ENCODE measurements around the gene DMWD.

The DMWD gene

GRCh38 chr19:45785781-45786532, 6.7 kb downstream of the DMWD start:
- DNase-seq (ENCODE audit: low read depth) = no peak

GRCh38 chr19:45785097-45785496, 7.5 kb downstream of the DMWD start:
- no peak for DNase-seq (ENCODE audit: low read depth)

- no peak for DNase-seq (ENCODE audit: low read depth)
Measured at GRCh38 chr19:45784096-45784495, 8.5 kb downstream of the DMWD start.

- DNase-seq (ENCODE audit: low read depth) = no peak
Measured at GRCh38 chr19:45782820-45783785, 9.5 kb downstream of the DMWD start.

- no peak for DNase-seq (ENCODE audit: low read depth)
Measured at GRCh38 chr19:45782162-45782691, 10.4 kb downstream of the DMWD start, which contains the start of gene DMPK. Gene DMPK (minus strand): TSS chr19:45782490. CDS start chr19:45782352, 138 bp downstream.

- no peak for DNase-seq (ENCODE audit: low read depth)
Measured at GRCh38 chr19:45781214-45782161, 11.2 kb downstream of the DMWD start.

- no peak for DNase-seq (ENCODE audit: low read depth)
Measured at GRCh38 chr19:45780448-45781213, 12.0 kb downstream of the DMWD start.

- DNase-seq (ENCODE audit: low read depth) = no peak
Measured at GRCh38 chr19:45780146-45780447, 12.5 kb downstream of the DMWD start.

- peak; percentile 74 for DNase-seq (ENCODE audit: low read depth)
Measured at GRCh38 chr19:45779231-45780145, 13.2 kb downstream of the DMWD start.

- DNase-seq (ENCODE audit: low read depth) = no peak
Measured at GRCh38 chr19:45778010-45778661, 14.5 kb downstream of the DMWD start.

GRCh38 chr19:45777395-45777961, 15.2 kb downstream of the DMWD start:
- no peak for DNase-seq (ENCODE audit: low read depth)

- no peak for DNase-seq (ENCODE audit: low read depth)
Measured at GRCh38 chr19:45774765-45775164, 17.9 kb downstream of the DMWD start.

- no peak for DNase-seq (ENCODE audit: low read depth)
Measured at GRCh38 chr19:45773384-45773783, 19.3 kb downstream of the DMWD start.

- DNase-seq (ENCODE audit: low read depth) = no peak
Measured at GRCh38 chr19:45772912-45773311, 19.7 kb downstream of the DMWD start.

- no peak for DNase-seq (ENCODE audit: low read depth)
Measured at GRCh38 chr19:45772130-45772840, 20.4 kb downstream of the DMWD start.

- DNase-seq (ENCODE audit: low read depth) = no peak
Measured at GRCh38 chr19:45771311-45771933, 21.2 kb downstream of the DMWD start.

GRCh38 chr19:45770192-45771101, 22.2 kb downstream of the DMWD start:
- DNase-seq (ENCODE audit: low read depth) = peak; percentile 83
